ENCODE results near the gene TSPO.

Gene TSPO

DNA sequence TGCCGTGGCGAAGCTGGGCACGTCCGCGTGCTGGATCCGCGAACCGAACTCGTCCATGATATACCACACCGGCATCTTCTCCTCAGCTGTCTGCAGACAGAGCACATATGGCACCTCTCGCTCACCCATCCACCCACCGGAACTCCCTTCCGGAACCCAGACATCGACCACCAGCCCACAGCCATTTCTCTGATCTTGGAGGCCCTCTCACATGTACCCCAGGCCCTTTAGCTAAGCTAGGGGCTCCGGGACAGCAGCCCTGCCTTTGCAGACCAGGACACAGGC, 28.5 kb downstream of the TSPO start:
- no peak for DNase-seq

DNA sequence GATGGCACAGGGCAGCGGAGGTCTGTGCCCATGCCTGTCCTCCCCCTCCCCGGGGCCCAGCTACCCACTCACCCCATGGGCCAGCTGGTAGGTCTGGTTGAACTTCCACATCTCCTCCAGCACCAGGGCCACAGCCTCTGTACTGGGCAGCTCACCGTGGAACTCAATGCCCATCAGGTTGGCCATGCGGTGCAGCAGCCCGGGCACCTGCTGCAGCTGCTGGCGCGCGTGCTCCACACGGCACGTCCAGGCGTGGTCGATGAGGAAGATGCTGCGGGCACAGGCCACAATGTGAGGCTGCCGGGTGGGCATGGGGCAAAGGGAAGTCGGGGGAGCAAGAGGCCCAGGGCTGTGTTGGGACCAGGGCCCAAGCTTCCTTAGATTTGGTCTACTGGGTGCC, 29.3 kb downstream of the TSPO start:
- DNase-seq = no peak

DNA sequence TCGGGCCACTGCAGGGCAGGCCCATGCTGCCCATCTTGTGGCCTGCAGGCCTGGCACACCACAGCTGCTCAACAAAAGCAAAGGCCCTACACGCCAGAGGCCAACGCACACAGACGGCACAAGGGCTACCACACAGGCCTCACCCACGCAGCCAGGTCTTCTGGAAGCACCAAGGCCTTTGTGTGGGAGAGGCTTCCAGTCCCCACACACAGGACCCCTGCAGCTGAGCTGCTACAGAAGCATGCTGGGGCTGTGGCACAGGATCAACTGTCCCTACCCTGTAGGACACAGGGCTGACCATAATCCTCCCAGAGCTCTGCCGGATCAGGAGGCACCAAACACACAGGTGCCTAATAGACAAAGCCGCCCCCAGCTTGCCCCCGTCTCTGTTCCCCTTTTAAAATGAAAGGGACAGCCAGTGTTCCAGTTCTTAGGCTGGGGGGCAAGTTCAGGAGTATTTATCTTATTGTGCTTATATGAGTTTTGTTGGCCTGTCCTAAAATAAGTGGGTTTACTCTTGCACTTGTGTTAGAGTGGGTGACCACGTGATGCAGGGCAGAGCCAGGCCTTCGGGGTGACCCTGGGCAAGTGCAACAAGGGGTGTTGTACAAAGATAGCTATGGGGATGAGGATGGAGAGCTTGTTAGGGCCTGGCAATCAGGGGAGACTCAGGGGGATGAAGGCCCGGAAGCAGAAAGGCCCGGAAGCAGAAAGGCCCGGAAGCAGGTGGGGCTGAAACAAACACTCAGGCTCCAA, 30.1 kb downstream of the TSPO start:
- DNase-seq = no peak

DNA sequence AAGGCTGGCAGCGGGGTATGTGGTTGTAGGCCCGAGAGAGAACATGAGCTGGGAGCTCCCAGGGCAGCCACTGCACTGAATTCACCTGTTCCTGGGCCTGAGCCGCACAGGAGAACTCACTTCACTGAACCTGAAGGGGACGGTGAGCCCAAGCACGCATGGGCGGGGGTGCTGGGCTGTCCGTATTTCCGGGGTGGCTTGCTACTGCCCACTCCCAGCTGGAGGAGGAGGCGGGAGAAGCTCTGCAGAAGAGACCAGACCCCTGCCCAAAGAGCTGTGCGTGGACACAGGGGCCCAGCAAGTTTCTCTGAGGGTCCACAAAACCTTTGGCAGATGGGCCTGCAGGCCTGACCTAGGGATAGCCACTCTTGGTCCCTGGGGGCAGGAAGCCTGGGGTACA, 30.8 kb downstream of the TSPO start:
- no peak for DNase-seq

DNA sequence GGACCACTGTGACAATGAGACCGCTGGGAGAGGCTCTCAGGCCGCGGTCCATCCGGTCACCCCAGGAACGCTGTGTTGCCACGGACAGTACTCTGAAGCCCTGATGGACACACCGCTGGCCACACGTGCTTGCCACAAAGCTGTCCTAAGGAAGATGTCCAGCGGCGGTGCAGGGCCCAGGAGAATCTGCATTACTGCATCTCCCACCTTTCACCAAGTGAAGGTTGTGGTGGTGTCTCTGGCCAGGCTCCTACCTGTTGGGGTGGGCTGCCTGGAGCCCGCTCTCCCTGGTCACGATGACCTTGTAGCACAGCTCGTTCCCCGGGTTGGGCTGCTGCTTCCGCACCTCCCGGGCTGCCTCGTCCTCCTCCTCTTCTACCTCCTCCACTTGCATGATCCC, 31.4 kb downstream of the TSPO start:
- DNase-seq = no peak

DNA sequence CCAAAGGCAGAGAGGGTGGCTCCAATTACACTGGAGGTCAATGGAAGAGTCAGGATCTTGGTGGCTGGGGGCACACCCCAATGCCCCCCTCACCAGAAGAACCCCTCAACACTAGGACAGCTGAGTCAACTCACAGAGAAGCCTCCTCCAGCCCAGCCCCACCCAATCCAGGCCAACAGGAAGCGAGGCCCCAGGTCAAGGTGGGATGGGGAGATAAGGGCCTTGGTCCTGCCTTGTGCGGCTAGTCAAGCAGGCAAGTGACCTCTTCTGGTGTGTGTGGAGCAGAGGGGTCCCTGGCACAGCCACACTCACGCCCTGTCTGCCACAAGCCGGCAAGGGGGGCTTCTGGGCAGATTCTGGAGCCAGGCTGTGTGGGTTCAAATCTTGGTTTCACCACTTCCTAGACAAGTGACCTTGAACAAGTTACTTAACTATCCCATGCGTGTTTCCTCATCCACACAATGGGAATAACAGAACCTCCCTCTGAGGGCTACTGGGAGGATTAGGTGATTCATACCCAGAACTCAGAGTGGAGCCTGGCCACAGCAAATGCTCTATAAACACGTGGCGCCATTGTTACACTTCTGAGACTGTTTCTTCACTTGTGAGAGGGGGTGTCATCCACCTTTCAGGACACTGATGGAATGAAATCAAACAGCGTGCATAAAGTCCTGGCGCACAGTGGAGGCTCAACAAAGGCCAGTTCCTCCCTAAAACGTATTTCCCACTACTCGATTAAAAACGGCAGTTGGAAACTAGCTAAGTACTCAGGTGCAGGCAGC, 32.3 kb downstream of the TSPO start:
- no peak for DNase-seq

DNA sequence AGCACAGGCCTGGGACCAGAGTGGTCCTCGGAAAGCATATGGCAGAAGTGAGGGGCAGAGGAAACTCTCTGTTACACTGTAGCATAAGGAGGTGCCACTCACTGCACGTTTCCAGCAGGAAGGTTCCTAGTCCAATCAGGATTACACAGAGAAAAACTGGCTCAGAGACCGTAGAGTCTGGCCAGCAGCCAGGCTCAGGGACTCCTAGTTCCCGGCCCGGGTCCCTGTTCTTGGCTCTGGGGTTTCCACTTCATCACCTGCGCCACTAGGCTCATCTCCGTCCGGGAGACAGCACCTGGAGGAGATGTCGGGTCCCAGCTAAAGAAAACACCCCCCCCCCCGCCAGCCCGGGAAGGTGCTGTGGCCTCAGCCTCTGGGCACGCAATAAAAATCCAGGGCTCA, 34.5 kb downstream of the TSPO start:
- peak; percentile 55 for DNase-seq

DNA sequence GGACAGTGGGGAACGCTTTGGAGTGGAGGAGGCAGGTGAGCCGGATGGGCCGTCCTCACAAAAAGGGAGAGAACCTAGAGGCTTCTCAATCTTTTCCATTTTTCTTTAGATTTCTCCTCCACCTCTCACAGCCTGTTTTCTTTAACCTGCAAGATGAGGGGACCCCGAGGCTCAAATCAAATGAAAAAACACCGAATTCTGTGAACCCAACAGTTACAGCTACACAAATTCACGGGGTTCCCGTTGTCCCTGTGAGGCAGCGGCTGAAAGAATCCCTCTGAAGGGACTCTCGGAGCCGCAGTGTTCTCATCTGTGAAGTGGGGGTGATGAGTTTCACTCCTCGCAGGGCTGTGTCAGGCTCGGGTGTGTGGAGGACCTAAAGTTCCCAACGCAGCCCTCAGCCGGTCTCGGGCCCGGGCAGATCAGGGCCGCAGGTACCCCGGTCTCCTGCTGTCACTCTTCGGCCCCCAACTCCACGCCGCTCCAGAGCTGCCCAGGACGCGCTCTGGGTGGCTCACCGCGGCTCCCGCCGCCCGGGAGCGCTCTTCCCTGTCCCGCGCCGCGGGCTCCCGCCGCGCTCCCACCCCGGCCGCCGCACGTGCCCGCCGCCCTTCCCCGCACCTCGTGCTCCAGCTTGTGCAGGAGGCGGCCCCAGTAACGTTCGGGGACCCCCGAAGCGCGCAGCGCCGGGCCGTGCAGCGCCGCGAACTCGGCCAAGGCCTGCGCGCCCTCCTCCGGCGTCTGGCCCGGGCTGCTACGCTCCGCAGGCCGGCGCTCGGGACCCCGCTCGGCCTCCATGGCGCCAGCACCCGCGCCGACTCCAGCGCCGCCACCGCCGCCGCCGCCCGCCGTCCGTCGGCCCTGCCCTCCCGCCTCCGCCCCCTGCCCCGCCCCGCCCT, 35.2 kb downstream of the TSPO start, which contains the start of gene TTLL12:
Gene TTLL12, minus strand, starts transcription at position 863 of the 899 bp plus-strand sequence. Its CDS starts 65 bp downstream, at position 798.
- DNase-seq = peak; percentile 76

DNA sequence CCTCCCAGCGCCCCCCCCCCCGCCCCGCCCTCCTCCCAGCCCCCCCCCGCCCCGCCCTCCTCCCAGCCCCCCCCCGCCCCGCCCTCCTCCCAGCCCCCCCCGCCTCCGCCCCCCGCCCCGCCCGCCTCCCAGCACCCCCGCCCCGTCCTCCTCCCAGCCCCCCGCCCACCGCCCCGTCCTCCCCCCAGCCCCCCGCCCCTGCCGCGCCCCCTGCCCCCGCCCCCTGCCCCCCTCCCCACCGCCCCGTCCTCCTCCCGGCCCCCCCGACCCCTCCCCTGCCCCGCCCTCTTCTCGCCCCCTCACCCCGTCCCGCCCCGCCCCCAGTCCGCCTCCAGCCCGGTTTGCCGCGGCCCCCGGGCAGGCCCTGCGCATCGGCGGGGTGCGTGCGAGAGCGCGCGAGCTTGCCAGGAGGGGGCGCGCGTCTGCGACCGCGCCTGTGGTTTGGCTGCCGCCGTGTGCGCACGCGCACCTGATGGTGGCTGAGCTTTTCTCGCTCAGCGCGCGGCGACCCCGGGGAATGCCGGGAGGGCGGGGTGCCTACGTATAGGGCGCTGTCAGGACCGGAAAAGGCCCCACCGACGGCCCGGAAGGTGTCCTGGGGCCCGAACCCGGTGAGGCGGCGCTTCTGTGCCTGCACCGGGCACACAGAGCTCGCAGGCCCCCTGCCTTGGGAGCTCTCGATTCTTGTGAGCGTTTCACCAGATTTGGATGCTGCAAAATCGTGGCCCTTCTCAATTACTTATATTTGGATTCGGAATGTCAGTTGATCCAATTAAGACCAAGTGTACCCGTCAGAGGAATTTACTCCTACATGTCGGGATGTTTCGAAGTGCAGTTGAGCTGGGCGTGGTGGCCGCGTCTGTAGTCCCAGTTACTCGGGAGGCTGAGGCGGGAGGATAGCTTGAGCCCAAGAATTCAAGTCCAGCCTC, 36.1 kb downstream of the TSPO start:
- peak; percentile 96 for DNase-seq

DNA sequence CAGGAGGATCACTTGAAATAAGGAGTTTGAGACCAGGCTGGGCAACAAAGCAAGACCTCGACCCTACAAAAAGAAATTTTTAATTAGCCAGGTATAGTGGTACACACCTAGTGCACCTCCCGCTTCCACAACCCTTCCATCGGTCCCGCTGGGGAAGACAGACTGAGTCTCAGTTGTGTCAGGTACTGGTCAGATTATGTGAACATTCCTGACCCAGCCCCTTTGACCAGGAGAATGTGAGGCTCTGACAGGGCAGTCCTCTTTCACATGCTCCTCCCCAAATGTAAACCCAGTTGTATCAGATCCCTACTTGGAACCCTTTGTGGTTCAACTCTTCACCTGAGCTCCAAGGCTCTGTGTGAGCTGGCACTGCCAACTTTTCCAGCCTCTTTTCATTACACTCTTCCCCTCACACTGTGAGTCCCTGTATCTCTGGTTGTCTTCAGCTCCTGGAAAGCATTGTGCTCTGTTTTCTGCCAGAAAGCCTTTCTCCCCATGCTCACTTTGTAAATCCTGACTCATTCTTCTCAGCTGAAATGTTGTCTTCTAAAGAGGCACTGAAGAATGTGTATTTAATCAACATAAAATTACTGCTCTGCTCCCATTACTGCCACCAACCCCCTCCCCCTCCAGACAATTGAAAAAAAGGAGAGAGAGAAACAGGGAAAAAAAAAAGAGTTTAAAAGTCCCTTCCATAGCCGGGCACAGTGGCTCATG, 37.6 kb downstream of the TSPO start:
- DNase-seq = no peak

DNA sequence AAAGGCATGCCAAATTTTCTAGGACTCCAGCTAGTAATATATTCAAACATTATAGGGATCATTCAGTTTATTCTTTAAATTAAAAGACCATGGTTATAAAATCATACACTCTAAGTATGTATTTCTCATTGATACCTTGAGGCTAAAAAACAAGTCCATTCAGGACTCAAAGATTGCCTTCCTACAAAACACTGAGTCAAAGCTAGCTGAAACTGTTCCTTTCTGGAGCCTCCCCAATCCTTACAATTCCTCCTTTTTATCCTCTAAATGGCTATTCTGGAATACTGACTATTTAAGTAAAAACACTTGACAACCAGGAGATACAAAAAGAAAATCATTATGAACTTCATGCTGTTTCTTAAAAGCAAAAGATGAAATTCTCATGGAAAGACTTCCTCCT, 40.5 kb downstream of the TSPO start:
- no peak for DNase-seq

DNA sequence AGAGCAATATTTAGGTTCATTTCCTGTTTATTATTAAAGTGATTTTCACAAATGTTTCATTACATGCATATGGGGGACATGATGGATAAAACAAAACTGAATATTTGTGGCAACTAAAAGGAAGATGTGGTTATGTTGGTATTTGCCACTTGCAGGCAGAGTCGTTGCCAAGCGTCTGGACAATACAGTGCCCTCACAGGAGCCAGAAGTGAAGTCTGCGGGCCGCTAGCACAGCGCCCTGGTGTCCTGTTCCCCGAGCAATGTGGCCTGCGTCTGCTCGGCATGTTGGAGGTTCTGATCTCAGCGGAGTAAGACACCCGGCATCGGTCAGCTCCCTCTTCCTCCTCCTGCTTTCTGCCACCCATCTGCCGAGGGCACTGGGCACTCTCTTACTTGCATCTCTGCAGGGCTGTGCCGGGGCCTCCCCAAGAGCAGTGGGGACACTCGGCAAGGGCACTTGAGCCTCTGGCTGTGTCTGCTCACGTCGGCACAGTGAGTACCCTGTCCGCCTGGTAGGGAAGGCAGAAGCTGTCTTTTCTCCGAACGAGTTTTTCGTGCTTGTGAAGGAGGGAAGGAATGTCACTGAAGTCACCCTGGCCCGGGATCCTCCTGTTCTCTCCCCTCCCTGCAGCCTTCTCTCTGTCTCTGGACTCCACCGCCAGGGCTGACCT, 46.0 kb downstream of the TSPO start:
- DNase-seq = peak; percentile 59

DNA sequence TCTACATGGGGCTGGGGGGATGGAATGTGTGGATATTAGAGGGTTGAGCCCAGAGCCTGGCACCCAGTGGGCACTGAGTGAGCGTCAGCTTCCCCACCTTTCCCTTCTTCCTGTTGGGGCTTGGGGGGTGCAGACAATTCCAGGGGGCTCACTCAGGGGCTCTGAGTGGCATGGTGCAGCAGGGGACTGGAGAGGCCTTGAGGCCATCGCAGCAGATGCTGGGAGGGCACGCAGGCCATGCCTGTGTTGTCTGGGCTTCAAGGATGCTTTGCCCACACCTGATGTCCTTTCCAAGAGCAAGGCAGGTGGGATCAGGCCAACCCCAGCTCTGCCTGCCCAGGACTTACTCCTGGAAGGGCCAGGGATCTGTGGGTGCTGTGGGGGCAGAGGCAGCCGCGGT, 46.8 kb downstream of the TSPO start:
- no peak for DNase-seq

DNA sequence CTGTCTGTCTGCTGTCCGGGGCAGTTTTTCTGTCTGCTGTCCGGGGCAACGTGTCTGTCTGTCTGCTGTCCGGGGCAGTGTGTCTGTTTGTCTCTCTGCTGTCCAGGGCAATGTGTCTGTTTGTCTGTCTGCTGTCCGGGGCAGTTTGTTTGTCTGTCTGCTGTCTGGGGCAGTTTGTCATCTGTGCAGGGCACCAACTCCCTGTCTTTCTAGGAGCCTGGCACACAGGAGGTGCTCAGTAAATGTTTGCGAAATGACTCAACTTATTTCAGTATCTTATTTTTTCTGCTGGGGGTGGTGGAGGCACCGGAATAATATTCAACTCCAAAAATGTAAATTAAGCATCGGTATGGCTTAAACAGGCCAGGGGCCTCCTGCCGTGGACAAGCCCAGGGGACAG, 47.6 kb downstream of the TSPO start:
- no peak for DNase-seq

DNA sequence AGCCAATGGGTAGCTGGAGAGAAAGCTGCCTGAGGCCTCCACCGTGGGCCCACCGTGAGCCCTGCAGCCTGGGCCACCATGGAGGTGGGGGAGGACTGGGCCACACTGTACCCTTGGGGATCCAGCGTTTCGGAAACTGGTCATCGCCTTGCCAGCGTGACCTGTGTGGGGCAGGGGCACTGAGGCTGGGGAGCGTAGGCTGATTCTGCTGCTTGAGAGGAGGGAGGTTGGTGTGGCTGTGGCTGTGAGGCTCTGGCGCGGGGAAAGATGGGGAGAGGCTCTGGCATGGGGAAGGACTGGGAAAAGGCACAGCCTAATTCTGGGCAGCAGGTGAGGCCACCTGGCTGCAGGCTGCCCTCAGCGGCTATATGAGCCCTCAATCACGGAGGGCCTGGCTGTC, 48.2 kb downstream of the TSPO start:
- DNase-seq = no peak

DNA sequence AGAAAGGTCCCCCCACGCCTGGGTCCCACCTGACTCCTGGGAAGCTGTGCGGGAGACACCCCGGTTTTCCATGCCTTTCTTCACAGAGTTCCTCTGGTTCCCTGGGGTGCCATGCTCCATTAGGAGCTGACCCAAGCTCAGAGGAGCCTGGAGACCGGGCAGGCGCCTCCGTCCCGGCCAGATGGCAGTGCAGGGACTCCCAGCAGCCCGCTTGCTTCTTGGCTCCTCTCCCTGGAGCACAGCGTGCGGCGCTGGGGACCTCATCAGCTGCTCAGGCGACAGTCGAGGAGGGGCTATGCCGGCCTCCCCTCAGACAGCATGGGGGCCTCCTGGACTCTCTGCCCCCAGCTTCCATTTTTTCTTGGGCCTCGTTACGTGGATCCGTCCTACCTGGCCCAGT, 48.7 kb downstream of the TSPO start:
- no peak for DNase-seq

DNA sequence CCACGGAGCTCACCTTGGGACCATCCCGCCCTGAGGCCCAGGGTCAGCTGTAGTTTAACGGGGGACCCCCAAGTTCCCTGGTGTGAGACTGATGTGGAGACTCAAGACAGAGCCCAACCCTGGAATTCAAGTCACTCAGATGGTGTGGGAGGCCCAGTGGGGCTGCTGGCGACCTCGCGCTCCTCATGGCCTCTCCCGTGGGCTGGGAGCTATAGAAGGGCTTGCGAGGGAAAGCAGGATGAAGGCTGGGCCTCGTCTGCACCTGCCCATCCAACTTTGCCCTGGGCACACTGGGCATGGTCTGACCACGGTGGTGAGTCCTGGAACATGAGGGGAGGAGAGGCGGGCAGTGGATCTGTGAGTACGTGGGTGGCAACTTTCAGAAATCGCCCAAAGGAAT, 49.2 kb downstream of the TSPO start:
- DNase-seq = no peak

DNA sequence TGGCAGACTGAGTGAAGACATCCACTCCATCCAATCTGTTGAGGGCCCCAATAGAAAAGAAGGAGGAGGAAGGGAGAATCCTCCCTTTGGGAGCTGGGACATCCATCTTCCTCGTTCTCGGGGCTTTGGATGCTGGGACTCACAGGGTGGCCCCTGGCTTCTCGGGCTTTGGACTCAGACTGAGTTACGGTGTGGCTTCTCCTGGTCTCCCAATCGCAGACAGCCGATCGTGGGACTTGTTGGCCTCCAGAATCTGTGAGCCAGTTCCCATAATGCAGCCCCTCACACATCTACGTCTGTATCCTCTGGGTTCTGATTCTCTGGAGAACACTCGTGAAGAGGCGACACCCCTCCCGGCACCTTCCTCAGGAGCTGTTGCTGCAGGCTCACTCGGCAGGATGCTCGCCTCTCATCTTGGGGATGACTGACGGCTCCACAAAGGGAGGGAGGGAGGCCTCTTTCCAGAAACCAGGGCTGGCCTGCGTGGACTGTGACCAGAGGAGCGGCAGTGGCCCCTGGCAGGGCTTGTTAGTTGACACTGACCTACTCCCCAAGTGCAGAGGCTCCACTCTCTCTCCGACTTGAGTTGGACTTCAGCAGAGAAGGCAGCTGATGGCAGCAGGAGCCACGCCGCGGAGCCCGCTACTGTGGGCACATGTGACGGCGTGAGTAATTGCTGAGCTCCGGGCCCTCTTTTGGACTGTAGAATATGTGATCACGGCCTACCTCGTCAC, 50.3 kb downstream of the TSPO start:
- DNase-seq = no peak

DNA sequence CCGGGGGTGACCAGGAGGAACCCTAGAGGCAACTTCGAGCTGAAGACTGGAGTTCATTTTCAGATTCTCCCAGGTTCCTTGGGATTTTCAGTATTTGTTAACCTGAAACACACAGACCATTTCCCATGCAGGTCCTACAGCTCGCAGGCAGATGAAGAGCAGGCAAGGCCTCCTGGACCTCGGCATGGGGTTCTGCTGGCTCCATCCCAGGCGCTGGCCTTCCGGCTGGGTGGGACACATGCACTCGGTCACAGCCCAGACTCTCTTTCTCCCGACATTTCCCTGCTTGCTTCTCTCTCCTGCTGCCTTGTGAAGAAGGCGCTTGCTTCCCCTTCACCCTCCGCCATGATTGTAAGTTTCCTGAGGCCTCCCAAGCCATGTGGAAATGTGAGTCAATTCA, 51.0 kb downstream of the TSPO start:
- no peak for DNase-seq

DNA sequence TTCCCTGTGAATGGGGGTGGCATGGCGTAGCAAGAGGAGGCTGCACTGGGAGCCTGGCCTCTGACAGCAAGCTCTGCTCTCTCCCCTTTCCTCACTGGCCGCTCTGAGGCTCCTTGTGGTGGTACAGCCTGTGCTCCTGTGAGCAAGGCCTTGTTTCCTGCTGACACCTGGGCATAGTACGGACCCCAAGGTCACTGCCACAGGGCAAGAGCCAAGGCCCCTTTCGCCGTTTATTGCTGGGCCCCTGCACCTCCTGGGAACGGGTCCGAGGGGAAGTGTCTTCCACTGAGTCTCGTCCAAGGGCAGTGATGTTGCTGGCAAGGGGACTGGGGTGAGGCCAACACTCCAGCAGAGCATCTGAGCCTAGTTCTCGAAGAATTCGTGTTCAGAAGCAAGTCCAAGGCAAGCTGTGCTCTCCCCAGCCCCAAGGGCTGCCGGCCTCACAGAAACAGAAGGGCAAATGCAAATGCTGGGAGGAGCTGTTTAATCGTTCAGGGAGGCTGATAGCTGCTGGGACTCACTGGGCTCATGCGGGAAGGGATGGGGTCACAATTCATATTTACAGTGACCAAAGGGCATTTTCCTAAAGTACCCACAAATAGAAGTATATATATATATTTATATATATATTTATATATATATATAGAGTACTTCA, 51.5 kb downstream of the TSPO start:
- no peak for DNase-seq

Data from RPMI8226 (cell line).